SHP77 (cell line): ENCODE results near the gene HVCN1.

Experiments
- DNase-seq, 2 experiments: peaks; one replicate each; lab custom pipeline; 2025; lab: John Stamatoyannopoulos, UW

HVCN1 gene

DNA sequence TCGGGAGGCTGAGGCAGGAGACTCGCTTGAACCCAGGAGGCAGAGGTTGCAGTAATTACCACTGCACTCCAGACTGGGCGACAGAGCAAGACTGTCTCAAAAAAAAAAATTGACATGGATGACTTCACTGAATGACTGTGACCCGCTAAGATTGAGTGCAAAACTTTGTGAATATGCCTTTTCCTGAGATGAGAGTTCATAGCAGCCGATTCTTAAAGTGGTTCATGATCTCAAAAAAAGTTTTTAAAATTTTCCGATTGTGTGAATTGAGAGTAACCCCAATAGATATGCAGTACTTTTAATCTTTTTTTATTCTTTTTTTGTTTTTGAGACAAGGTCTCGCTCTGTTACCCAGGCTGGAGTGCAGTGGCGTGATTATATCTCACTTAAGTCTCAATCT lies 73.7 kb downstream of the HVCN1 start:
- DNase-seq = no peak

DNA sequence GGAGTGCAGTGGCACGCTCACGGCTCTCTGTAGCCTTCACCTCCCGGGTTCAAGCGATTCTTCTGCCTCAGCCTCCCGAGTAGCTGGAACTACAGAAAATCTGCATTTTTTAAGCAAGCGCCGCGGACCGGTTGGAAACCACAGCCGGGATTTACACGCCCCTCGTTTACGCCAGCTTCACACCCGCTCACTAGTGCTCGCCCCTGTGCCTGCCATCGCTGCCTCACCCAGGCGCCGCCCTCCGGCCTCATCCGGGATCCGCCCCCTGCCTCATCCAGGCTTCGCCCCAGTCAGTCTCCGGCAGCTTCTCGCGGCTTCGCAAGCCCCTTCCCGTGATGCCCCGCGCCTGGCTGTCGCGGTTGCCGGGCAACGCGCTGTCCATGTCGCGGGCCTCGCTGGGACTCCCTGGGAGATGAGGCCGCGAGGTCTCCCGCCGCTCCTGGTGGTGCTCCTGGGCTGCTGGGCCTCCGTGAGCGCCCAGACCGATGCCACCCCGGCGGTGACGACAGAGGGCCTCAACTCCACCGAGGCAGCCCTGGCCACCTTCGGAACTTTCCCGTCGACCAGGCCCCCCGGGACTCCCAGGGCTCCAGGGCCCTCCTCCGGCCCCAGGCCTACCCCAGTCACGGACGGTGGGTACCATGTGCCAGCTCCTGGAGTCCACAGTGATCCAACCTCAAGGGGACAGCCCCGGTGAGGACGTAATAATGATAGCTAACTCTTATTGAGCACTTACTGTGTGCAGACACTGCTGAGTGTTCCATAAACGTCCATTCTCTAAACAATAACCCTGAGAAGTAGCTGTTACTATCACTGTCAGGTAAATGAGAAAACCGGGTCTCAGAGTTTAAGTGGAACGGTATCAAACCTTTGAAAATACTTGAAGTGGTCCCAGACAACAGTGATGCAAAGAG lies 74.9 kb downstream of the HVCN1 start, which contains the start of gene TCTN1:
Gene TCTN1, plus strand, starts transcription at position 359 of the 914 bp plus-strand sequence. Its CDS starts 54 bp downstream, at position 413.
- peak; percentile 94 to 96 for DNase-seq

GRCh38 chr12:110613071-110613770 lies 75.7 kb downstream of the HVCN1 start:
- DNase-seq = no peak

DNA sequence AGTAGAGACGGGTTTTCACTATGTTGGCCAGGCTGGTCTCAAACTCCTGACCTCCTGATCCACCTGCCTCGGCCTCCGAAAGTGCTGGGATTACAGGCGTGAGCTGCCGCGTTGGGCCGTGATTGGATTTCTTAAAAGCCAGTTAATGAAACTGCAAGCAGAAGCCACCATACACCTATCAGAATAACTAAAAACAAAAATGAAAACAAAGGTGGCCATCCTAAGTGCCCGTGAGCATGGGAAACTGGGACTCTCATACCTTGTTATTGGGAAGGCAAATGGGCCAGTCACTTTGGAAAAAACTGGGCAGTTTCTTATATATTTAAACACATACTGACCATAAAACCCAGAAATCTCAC lies 82.7 kb downstream of the HVCN1 start:
- DNase-seq = no peak

DNA sequence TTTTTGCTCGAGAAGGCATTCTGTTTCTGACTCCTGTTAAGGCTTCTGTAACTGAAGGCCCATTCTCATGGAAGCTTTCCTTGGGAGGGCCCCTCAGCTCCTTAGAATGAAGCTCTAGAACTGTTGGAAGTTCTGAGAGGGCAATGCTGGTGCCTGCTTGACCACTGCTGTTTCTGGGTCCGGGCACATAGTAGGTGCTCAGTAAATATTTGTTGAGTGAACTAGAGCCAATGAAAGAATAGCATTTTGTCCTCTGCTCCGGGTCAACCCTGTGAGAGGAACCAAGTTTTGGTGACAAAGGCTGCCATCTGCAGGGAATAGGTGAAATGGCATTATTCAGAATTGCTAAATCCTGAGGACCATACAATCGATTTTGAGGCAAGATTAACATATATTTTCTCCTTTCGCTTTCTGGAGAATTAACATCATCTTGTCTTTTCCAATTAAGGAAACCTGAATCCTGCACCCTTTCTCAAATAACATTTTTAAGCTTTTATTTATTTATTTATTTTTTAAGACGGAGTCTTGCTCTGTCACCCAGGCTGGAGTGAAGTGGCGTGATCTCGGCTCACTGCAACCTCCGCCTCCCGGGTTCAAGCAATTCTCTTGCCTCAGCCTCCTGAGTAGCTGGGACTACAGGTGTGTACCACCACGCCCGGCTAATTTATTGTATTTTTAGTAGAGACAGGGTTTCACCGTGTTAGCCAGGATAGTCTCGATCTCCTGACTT lies 86.7 kb downstream of the HVCN1 start:
- DNase-seq = peak; percentile 59 to 62

DNA sequence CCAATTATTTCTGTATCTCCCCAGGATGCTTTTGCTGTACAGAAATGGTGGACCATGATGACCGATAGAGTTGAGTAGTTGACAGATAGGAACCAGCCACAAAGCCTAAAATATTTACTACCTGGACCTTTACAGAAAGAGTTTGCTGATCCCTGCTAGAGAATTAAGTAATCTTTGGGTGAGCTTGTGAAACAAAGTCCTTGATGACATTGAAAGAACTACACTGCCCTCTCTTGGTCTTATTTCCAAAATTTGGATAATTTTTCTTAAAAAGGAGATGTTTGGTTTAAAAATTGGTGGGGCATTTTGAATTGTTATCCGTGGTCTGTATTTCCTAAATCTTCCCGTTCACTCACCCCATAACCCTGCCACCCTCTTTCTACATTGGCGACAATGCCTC lies 88.7 kb downstream of the HVCN1 start:
- DNase-seq = peak in 1 of 2 experiments; percentile 19

DNA sequence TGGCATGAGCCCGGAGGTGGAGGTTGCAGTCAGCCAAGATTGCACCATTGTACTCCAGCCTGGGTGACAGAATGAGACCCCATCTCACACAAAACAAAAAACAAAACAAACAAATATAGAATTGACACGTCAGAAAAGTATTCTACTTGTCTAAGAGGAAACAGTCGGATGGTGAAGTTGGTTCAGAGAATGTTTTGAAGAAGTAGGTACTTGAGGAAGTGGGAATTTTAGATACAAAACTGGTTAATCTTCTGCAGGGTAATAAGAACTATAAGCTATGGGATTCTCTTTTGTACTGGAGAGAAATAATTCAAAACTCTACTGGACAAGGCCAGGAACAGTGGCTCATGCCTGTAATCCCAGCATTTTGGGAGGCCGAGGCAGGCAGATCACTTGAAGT lies 89.6 kb downstream of the HVCN1 start:
- no peak for DNase-seq
